Psoas muscle (tissue), 8 donors: ENCODE measurements around the gene BET1L. TPM values are rescaled to one million over a fixed set of nuclear protein-coding genes. Genes with fewer than 3 reads are reported as not detected.
A peak's percentile ranks its signal among the peaks of the same experiment; 100 is the strongest.
"Not testable (repeated sequence)": the region's sequence is repeated elsewhere in the genome, so short reads cannot be mapped to it uniquely, and the experiment has no call there.

ENCODE experiments used
- ATAC-seq, 4 donors: fragments of 200-7000 bp; cut with Tn5 transposase; one replicate each; pipeline ENCODE4 v1.9.1; 2020; ENCODE audit warnings: moderate library complexity in 3 of 4, mild to moderate bottlenecking in 2 of 4
- DNase-seq, 2 donors: peaks; one replicate each; pipeline ENCODE4 v3.0.0-alpha.2; 2020
- H3K27ac ChIP-seq: fragments of 200-600 bp; one replicate; pipeline ENCODE4 v1.8.0; 2022
- H3K27me3 ChIP-seq, 3 donors: fragments of 200-600 bp in 1 of 3; one replicate each; pipeline versions ENCODE4 v1.6.1 to v1.8.0; 2013 to 2022; ENCODE audit warnings: low read length in 2 of 3, mild to moderate bottlenecking in 2 of 3, moderate library complexity in 1 of 3; ENCODE audit not compliant: insufficient read depth in 3 of 3
- H3K36me3 ChIP-seq, 2 donors: fragments of 200-600 bp in 1 of 2; one replicate each; pipeline versions ENCODE4 v1.6.1 to v1.8.0; 2013 to 2022; ENCODE audit warnings: low read depth in 1 of 2, mild to moderate bottlenecking in 1 of 2, moderate library complexity in 1 of 2; ENCODE audit not compliant: insufficient read depth in 1 of 2
- H3K4me1 ChIP-seq: fragments of 200-600 bp; one replicate; pipeline ENCODE4 v1.8.0; 2022
- H3K4me3 ChIP-seq: fragments of 200-600 bp; one replicate; pipeline ENCODE4 v1.8.0; 2022; ENCODE audit warnings: mild to moderate bottlenecking
- H3K9me3 ChIP-seq: fragments of 200-600 bp; one replicate; pipeline ENCODE4 v1.8.0; 2022
- WGBS, 3 donors: extraction: QIAGEN DNeasy Blood & Tissue Kit; methylation state at CpG; one replicate each; pipeline versions ENCODE4 v1.1.6 to v1.1.7; 2013; 5-methylcytosine and 5-hydroxymethylcytosine counted together
- intact Hi-C, 2 donors: fragments of 100-400 bp; cut with DNase I; formaldehyde crosslinking; loops; one replicate each; pipeline versions ENCODE4 v1.11.0 to v1.14.2; 2022
- polyA plus RNA-seq, 3 donors: library from polyadenylated mRNA; stranded (reverse); fragments of 200-250 nt; gene quantifications; one replicate each; pipeline ENCODE4 v1.2.3, GENCODE V29; 2013
- total RNA-seq, 4 donors: library from RNA; stranded (reverse); fragmentation: NEBNext Ultra II Directional in 2 of 4; extraction: Animal tissue kit (Norgen Biotek cat#: 25700) in 2 of 4; gene quantifications; one replicate each; pipeline versions ENCODE4 v1.2.1 to v1.2.4, GENCODE V29; 2021 to 2023
- TF ChIP-seq, protein P1 (sequence below): fragments of 200-600 bp; IDR thresholded peaks from one replicate; pipeline ENCODE4 v1.8.0; 2022; ENCODE audit warnings: antibody characterized with exemption
- donor health status: healthy with polysubstance abuse.
- donor health status: DM: no; HTN: no; CAD: no; lungs with moderate emphysema.
- donor health status: Bipolar disorder and iron deficiency.
- donor health status: healthy.
- donor health status: DM: yes; HTN: yes; CAD: no.
- donor health status: DM: no; HTN: no; CAD: no.
- donor health status: DM: no; HTN: no; CAD: no.
- donor health status: DM: yes; HTN: yes; CAD: no.

BET1L gene
- total and polyA plus RNA-seq, 7 donors: 11.8 to 27.7 (median 19.6) TPM

DNA sequence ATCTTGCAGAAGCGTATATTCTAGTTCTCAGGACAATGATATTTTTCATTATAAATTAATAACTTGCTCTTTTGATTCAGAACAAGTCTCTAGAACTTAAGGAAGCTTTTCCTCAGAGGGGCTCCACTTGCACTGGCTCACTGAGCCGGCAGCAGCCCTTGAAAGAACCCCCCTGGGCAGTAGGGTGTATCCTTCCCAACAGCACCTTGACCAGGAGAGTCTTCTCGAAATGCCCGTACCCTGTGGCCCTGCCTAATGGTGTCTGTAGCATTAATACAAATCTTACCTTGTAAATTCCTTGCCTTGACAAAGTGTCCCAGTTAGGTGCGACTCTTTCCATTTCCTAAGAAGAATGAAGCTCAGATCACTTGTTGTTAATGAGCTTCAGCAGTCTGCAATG, 43.1 kb upstream of the BET1L start:
- TF ChIP-seq, protein P1, sequence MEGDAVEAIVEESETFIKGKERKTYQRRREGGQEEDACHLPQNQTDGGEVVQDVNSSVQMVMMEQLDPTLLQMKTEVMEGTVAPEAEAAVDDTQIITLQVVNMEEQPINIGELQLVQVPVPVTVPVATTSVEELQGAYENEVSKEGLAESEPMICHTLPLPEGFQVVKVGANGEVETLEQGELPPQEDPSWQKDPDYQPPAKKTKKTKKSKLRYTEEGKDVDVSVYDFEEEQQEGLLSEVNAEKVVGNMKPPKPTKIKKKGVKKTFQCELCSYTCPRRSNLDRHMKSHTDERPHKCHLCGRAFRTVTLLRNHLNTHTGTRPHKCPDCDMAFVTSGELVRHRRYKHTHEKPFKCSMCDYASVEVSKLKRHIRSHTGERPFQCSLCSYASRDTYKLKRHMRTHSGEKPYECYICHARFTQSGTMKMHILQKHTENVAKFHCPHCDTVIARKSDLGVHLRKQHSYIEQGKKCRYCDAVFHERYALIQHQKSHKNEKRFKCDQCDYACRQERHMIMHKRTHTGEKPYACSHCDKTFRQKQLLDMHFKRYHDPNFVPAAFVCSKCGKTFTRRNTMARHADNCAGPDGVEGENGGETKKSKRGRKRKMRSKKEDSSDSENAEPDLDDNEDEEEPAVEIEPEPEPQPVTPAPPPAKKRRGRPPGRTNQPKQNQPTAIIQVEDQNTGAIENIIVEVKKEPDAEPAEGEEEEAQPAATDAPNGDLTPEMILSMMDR: no peak
- H3K9me3 ChIP-seq: no peaks in the 10 kb centered on the region
- H3K4me1 ChIP-seq: no peaks in the 10 kb centered on the region
- H3K36me3 ChIP-seq: peaks cover 6 to 82% of the 10 kb centered on the region in 2 donors
- intact Hi-C loops: no loop called here
- no peaks in the 10 kb centered on the region for H3K27me3 ChIP-seq
- ATAC-seq: no peak
- no peak for DNase-seq
- H3K27ac ChIP-seq: no peak overlapping the region
- WGBS, 3 donors: 89 to 92% (median 91%) methylated on average over 5 of the region's 5 CpGs
- no peak overlapping the region for H3K4me3 ChIP-seq

DNA sequence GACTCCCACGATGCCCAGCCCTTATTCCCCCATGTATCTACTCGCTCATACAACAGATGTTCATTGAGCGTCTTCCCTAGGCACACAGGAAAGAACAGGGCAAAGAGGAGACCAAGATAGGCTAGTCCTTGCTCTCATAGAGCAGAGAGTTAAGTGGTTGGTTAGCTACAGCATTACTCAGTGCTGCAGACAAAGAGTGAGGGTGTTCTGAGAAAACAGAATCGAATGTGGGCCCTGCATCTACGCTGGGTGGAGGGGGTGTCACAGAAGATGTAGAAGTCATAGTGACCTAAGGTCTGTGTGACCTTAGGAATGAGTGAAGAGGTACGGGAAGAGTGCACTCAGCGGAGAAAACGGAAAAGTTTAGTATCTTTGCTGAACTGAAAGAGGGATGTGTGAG, 41.9 kb upstream of the BET1L start:
- TF ChIP-seq, protein P1: no peak
- DNase-seq (no peak), ATAC-seq (no peak)
- no peaks in the 10 kb centered on the region for H3K9me3 ChIP-seq
- no peak overlapping the region for H3K27ac ChIP-seq
- peaks cover 12 to 94% of the 10 kb centered on the region in 2 donors for H3K36me3 ChIP-seq
- intact Hi-C loops: no loop called here
- H3K4me1 ChIP-seq: no peaks in the 10 kb centered on the region
- WGBS, 3 donors: 75 to 80% (median 80%) methylated on average over 8 of the region's 8 CpGs
- H3K27me3 ChIP-seq: no peaks in the 10 kb centered on the region
- no peak overlapping the region for H3K4me3 ChIP-seq

DNA sequence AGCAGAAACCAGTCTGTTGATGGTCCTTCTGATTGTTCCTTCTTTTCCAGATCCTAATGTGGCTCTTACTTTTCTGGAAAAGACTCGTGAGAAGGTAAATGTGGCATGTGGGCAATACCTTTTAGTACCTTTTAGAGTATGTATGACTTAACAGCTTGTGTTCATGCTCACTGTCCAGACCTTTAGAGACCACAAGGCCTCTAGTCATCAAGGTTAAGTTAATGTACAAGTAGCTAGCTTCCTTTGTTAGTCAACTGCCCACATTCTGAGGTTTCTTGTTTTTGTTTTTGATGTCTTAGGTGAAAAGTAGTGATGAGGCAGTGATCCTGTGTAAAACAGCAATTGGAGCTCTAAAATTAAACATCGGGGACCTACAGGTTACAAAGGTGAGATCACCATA, 37.2 kb upstream of the BET1L start:
- no peak overlapping the region for H3K4me3 ChIP-seq
- DNase-seq: no peak
- TF ChIP-seq, protein P1: no peak
- H3K27ac ChIP-seq: no peak overlapping the region
- no peak for ATAC-seq
- H3K27me3 ChIP-seq: no peaks in the 10 kb centered on the region
- peaks cover 24% of the 10 kb centered on the region for H3K4me1 ChIP-seq
- intact Hi-C loops: no loop called here
- WGBS, 3 donors: 85 to 93% (median 90%) methylated on average over 2 of the region's 2 CpGs
- no peaks in the 10 kb centered on the region for H3K9me3 ChIP-seq
- peaks cover 9 to 97% of the 10 kb centered on the region in 2 donors for H3K36me3 ChIP-seq

DNA sequence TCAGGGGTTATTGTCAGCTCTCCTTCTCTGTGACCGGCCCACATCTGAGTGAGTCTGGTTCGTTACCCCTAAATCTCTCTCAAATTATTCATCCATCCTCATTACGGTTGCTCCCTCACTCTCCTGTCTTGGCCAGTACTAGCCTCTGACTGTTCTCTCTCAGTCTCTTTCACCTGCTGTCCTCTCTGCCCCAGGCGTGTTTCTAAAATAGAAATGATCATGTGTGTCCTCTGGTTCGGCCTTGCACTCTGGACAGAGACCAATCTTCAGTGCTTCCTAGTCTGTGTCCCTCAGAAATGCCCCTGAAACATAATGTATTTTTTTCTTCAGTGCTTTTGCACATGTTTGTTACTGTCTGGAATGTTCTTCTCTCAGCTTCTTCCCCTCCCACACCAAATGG, 34.4 kb upstream of the BET1L start:
- ATAC-seq: peak; percentile 65 to 73 (median 70)

DNA sequence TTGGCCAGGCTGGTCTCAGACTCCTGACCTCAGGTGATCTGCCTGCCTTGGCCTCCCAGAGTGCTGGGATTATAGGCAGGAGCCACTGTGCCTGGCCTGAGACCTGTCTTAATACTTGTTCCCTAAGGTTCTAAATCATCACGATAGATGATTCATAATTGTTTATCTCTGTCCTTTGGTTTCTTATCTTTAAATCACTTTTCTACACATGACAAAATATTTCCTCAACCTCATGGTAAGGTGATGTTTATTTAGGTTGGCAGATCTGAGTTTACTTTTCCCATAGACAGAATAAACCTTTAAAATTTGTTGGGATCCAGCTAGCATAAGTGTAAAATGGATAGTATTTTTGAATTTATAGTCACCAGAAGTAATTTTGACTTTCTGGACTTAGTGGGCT, 33.1 kb upstream of the BET1L start:
- H3K4me3 ChIP-seq: no peak overlapping the region
- H3K27ac ChIP-seq: no peak overlapping the region
- 69 to 90% (median 85%) methylated on average over 1 of the region's 1 CpG for WGBS, 3 donors
- ATAC-seq (no peak), DNase-seq (no peak)
- H3K36me3 ChIP-seq: peaks cover 9 to 66% of the 10 kb centered on the region in 2 donors
- H3K4me1 ChIP-seq: peaks cover 44% of the 10 kb centered on the region
- TF ChIP-seq, protein P1: no peak
- no peaks in the 10 kb centered on the region for H3K9me3 ChIP-seq
- intact Hi-C loops: no loop called here
- H3K27me3 ChIP-seq: no peaks in the 10 kb centered on the region

More for the DNA sequence above, 34.4 kb upstream of the BET1L start:
- Histone ChIP-seq H3K27ac (peak overlapping the region; percentile 44), H3K36me3 (peaks cover 9 to 78% of the 10 kb centered on the region in 2 donors), H3K27me3 (no peaks in the 10 kb centered on the region), H3K4me1 (peaks cover 41% of the 10 kb centered on the region), H3K4me3 (no peak overlapping the region), H3K9me3 (no peaks in the 10 kb centered on the region)
- no peak for DNase-seq
- 51 to 55% (median 52%) methylated on average over 5 of the region's 5 CpGs for WGBS, 3 donors
- TF ChIP-seq, protein P1: no peak
- intact Hi-C loops: no loop called here

DNA sequence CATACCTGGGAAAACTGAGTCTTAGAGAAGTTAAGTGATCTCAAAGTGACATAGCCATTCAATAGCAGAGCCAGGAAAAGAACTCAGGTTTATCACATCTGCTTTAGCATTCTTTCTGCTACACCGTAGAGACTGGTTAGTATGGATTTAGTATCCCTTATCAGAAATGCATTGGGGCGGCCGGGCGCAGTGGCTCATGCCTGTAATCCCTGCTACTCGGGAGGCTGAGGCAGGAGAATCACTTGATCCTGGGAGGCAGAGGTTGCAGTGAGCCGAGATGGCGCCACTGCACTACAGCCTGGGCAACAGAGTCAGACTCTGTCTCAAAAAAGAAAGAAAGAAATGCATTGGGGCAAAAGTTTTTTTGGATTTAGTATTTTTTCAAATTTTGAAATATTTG, 31.1 kb upstream of the BET1L start:
- DNase-seq, H3K27me3 ChIP-seq, H3K27ac ChIP-seq, ATAC-seq, H3K9me3 ChIP-seq: not testable (repeated sequence)
- Histone ChIP-seq H3K36me3 (peaks cover 0 to 47% of the 10 kb centered on the region in 2 donors), H3K4me3 (peak overlapping the region; percentile 86), H3K4me1 (peaks cover 47% of the 10 kb centered on the region)
- intact Hi-C loops: loop anchor here (5.0 to 10.0 kb wide), 3 partner anchors 36 to 266 kb away; partner anchors contain the start of gene RNH1 (in 1 of the 2)
- WGBS, 3 donors: 79 to 82% (median 81%) methylated on average over 7 of the region's 7 CpGs
